HL-60 (cell line): ENCODE results near the gene HIP1.
"Not testable (repeated sequence)": the region's sequence is repeated elsewhere in the genome, so short reads cannot be mapped to it uniquely, and the experiment has no call there.

Experiments
- DNase-seq, 2 experiments: peaks; one replicate each; pipeline ENCODE4 v3.0.0-alpha.2; 2010 to 2020; ENCODE audit warnings: low read depth in 1 of 2, low spot score in 1 of 2
- H3K27ac ChIP-seq: fragments of 250-450 bp; sonication (Bioruptor Pico); replicated peaks from 2 replicates; pipeline ENCODE4 v1.5.1; 2020; ENCODE audit warnings: mild to moderate bottlenecking, moderate library complexity
- H3K27me3 ChIP-seq: fragments of 250-450 bp; sonication (Bioruptor Pico); 2 replicates; pipeline ENCODE4 v1.5.1; 2021; ENCODE audit warnings: mild to moderate bottlenecking, moderate library complexity; ENCODE audit not compliant: insufficient read depth, poor library complexity, severe bottlenecking
- H3K4me3 ChIP-seq: replicated peaks from 2 replicates; pipeline ENCODE4 v1.5.1; 2011; ENCODE audit warnings: mild to moderate bottlenecking, control low read depth, low read length; ENCODE audit not compliant: insufficient read depth
- GABPA ChIP-seq: IDR thresholded peaks from 2 replicates; pipeline ENCODE4 v1.6.1; 2012; ENCODE audit warnings: low read depth
- POLR2AphosphoS5 ChIP-seq: IDR thresholded peaks from 2 replicates; pipeline ENCODE4 v1.6.1; 2012; ENCODE audit warnings: low read depth
- SPI1 ChIP-seq: IDR thresholded peaks from 2 replicates; pipeline ENCODE4 v1.6.1; 2012; ENCODE audit warnings: low read depth, mild to moderate bottlenecking, borderline replicate concordance
- TF ChIP-seq, protein P1 (sequence below): IDR thresholded peaks from one replicate; pipeline ENCODE4 v1.5.1; 2011; ENCODE audit warnings: low read length, control low read depth, inconsistent platforms; ENCODE audit not compliant: insufficient read depth
- TF ChIP-seq, protein P2 (sequence below): IDR thresholded peaks from 2 replicates; pipeline ENCODE4 v1.6.1; 2012; ENCODE audit warnings: low read depth; ENCODE audit not compliant: insufficient replicate concordance

Gene HIP1

DNA sequence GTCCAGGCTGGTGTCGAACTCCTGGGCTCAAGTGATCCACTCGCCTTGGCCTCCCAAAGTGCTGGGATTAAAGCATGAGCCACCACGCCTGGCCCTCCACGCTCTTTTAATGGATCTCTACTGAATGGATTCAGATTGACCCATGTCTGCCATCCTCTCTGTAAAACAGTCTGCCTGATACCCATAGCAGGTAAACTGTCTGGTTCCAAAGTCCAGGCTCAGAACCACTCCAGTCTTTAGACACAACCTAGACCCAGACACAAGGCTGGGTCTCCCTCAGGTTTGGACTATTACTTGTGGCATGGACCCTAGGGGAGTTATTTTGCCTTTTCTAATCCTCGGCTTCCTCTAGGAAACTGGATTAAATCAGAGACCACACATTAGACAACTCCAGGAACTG is 19.1 kb downstream of the HIP1 start:
- no peaks in the 10 kb centered on the region for H3K27me3 ChIP-seq
- TF ChIP-seq, protein P1, sequence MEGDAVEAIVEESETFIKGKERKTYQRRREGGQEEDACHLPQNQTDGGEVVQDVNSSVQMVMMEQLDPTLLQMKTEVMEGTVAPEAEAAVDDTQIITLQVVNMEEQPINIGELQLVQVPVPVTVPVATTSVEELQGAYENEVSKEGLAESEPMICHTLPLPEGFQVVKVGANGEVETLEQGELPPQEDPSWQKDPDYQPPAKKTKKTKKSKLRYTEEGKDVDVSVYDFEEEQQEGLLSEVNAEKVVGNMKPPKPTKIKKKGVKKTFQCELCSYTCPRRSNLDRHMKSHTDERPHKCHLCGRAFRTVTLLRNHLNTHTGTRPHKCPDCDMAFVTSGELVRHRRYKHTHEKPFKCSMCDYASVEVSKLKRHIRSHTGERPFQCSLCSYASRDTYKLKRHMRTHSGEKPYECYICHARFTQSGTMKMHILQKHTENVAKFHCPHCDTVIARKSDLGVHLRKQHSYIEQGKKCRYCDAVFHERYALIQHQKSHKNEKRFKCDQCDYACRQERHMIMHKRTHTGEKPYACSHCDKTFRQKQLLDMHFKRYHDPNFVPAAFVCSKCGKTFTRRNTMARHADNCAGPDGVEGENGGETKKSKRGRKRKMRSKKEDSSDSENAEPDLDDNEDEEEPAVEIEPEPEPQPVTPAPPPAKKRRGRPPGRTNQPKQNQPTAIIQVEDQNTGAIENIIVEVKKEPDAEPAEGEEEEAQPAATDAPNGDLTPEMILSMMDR: no peak
- TF ChIP-seq, protein P2, sequence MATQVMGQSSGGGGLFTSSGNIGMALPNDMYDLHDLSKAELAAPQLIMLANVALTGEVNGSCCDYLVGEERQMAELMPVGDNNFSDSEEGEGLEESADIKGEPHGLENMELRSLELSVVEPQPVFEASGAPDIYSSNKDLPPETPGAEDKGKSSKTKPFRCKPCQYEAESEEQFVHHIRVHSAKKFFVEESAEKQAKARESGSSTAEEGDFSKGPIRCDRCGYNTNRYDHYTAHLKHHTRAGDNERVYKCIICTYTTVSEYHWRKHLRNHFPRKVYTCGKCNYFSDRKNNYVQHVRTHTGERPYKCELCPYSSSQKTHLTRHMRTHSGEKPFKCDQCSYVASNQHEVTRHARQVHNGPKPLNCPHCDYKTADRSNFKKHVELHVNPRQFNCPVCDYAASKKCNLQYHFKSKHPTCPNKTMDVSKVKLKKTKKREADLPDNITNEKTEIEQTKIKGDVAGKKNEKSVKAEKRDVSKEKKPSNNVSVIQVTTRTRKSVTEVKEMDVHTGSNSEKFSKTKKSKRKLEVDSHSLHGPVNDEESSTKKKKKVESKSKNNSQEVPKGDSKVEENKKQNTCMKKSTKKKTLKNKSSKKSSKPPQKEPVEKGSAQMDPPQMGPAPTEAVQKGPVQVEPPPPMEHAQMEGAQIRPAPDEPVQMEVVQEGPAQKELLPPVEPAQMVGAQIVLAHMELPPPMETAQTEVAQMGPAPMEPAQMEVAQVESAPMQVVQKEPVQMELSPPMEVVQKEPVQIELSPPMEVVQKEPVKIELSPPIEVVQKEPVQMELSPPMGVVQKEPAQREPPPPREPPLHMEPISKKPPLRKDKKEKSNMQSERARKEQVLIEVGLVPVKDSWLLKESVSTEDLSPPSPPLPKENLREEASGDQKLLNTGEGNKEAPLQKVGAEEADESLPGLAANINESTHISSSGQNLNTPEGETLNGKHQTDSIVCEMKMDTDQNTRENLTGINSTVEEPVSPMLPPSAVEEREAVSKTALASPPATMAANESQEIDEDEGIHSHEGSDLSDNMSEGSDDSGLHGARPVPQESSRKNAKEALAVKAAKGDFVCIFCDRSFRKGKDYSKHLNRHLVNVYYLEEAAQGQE: no peak
- TF ChIP-seq POLR2AphosphoS5 (no peak), SPI1 (no peak), GABPA (no peak)
- no peak overlapping the region for H3K4me3 ChIP-seq
- no peak for DNase-seq
- no peak overlapping the region for H3K27ac ChIP-seq

DNA sequence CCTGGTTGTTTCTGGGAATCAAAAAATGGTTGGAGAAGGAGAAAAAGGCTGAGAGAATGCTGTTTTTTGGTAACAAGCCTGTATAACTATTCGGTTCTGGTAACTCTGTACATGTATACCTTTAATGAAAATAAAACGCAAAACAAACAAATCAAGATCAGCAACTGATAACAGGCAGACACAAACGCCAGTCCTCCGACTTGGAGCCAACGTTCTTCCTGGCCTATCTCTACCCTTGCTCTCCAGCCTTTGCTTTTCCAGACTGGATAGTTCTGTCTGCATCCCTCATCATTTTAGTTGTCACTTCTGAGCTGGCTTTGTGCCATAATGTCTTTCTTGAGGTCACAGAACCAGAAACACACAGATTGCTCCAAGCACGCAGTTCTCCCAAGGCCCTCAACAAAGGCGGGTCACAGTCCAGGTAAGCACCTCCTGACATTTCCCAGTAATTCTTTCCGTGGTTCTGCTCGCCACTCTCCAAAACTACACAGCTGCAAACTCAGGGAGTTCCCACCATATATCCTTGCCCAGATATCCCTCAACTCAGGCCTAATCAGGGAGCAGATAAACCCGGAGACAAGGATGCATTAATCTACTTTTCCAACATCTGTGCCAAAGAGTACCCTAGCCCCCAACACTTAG is 20.2 kb downstream of the HIP1 start:
- DNase-seq: no peak
- H3K4me3 ChIP-seq: no peak overlapping the region
- TF ChIP-seq GABPA: no peak
- TF ChIP-seq POLR2AphosphoS5: no peak
- H3K27me3 ChIP-seq: no peaks in the 10 kb centered on the region
- H3K27ac ChIP-seq: no peak overlapping the region

DNA sequence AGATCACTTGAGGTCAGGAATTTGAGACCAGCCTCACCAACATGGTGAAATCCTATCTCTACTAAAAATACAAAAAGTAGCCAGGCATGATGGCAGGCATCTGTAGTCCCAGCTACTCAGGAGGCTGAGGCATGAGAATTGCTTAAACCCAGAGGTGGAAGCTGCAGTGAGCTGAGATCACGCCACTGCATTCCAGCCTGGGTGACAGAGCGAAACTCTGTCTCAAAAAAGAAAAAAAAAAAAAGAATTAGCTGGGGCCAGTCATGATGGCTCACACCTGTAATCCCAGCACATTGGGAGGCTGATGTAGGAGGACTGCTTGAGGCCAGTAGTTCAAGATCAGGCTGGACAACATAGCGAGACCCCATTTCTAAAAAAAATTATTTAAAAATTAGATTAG is 21.0 kb downstream of the HIP1 start:
- not testable (repeated sequence) for DNase-seq, H3K27me3 ChIP-seq, H3K27ac ChIP-seq, H3K4me3 ChIP-seq

DNA sequence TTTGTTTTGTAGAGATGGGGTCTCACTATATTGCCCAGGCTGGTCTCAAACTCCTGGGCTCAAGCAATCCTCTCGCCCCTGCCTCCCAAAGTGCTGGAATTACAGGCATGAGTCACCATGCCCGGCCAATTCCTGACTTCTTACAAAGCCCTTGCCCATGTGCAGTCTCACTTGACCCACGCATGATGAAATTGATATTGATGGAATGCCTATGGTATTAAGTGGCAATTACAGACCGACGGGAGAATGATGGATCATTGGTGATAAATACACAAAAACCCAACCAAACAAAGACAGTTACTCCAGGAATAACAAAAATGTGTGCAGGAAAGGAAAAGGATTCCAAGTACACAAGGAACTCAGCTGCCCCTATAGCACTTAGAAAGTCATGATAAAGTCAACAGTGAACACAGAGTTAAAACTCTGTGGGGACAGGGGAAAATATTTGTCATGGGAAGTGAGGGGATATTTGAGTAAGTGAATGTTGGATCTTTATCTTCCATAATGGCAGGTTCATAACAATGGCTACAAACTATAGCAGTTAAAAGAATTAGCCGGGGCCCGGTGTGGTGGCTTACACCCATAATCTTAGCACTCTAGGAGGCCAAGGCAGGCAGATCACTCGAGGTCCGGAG is 21.6 kb downstream of the HIP1 start:
- TF ChIP-seq SPI1 (no peak), POLR2AphosphoS5 (no peak), GABPA (no peak)
- TF ChIP-seq, protein P1: no peak
- TF ChIP-seq, protein P2: no peak
- Histone ChIP-seq H3K4me3 (no peak overlapping the region), H3K27ac (no peak overlapping the region), H3K27me3 (no peaks in the 10 kb centered on the region)
- DNase-seq: no peak

DNA sequence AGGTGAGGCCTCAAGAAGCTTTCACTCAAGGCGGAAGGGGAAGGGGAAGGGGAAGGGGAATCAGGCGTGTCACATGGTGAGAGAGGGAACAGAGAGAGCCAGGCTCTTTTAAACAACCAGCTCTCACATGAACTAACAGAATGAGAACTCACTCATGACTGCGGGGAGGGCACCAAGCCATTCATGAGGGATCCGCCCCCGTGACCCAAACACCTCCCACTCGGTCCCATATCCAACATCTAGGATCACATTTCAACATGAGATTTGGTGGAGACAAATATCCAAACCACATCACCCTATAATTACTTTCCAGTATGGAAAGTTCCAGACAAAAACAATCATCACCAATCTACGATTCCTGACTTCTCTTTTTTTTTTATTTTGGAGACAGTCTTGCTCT is 22.9 kb downstream of the HIP1 start:
- no peak for DNase-seq
- Histone ChIP-seq H3K27ac (no peak overlapping the region), H3K4me3 (no peak overlapping the region), H3K27me3 (no peaks in the 10 kb centered on the region)
- TF ChIP-seq, protein P1: no peak
- TF ChIP-seq SPI1 (no peak), POLR2AphosphoS5 (no peak), GABPA (no peak)
- TF ChIP-seq, protein P2: no peak
